ENCODE data around the gene CDCA7.

GRCh38 chr2:173374634-173375033 lies 20.0 kb downstream of the CDCA7 start:
- TF ChIP-seq, protein P1, sequence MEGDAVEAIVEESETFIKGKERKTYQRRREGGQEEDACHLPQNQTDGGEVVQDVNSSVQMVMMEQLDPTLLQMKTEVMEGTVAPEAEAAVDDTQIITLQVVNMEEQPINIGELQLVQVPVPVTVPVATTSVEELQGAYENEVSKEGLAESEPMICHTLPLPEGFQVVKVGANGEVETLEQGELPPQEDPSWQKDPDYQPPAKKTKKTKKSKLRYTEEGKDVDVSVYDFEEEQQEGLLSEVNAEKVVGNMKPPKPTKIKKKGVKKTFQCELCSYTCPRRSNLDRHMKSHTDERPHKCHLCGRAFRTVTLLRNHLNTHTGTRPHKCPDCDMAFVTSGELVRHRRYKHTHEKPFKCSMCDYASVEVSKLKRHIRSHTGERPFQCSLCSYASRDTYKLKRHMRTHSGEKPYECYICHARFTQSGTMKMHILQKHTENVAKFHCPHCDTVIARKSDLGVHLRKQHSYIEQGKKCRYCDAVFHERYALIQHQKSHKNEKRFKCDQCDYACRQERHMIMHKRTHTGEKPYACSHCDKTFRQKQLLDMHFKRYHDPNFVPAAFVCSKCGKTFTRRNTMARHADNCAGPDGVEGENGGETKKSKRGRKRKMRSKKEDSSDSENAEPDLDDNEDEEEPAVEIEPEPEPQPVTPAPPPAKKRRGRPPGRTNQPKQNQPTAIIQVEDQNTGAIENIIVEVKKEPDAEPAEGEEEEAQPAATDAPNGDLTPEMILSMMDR (IDR thresholded peaks at IDR 0.05): no peak
- no peak for TF ChIP-seq POLR2A (IDR thresholded peaks at IDR 0.05)
- TF ChIP-seq POLR2AphosphoS5 (IDR thresholded peaks at IDR 0.05; ENCODE audit: insufficient read depth in 1 of 2, low read depth in 1 of 2): no peak
